Measurements from ENCODE around the gene MELTF. TPM values are rescaled to one million over a fixed set of nuclear protein-coding genes. Genes with fewer than 3 reads are reported as not detected.

The MELTF gene
- total RNA-seq, 6 experiments from 2014 or later, result 1.1 to 3.8 (median 2.5) TPM

GRCh38 chr3:197000211-197000610, 29.4 kb downstream of the MELTF start:
- DNase-seq, result peak; percentile 15
- Mint-ChIP-seq H3K4me3 (no peak overlapping the region), H3K27me3 (ENCODE audit: insufficient read depth) (peaks cover 2% of the 10 kb centered on the region), H3K36me3 (ENCODE audit: low read depth) (no peaks in the 10 kb centered on the region), H3K9me3 (no peaks in the 10 kb centered on the region), H3K4me1 (ENCODE audit: low read depth) (peaks cover 6% of the 10 kb centered on the region), H3K27ac (no peak overlapping the region)
- no peak for TF ChIP-seq CTCF (IDR thresholded peaks at IDR 0.05)

GRCh38 chr3:196998966-196999760, 30.5 kb downstream of the MELTF start:
- Mint-ChIP-seq H3K27me3 (ENCODE audit: insufficient read depth) (peaks cover 2% of the 10 kb centered on the region), H3K36me3 (ENCODE audit: low read depth) (no peaks in the 10 kb centered on the region), H3K27ac (no peak overlapping the region), H3K4me1 (ENCODE audit: low read depth) (peaks cover 6% of the 10 kb centered on the region), H3K4me3 (no peak overlapping the region), H3K9me3 (no peaks in the 10 kb centered on the region)
- DNase-seq, result no peak
- TF ChIP-seq CTCF (IDR thresholded peaks at IDR 0.05), result no peak

GRCh38 chr3:196997311-196997710, 32.3 kb downstream of the MELTF start:
- peaks cover 6% of the 10 kb centered on the region for H3K4me1 Mint-ChIP-seq (ENCODE audit: low read depth)
- no peaks in the 10 kb centered on the region for H3K36me3 Mint-ChIP-seq (ENCODE audit: low read depth)
- no peak for TF ChIP-seq CTCF (IDR thresholded peaks at IDR 0.05)
- DNase-seq, result no peak
- H3K4me3 Mint-ChIP-seq, result no peak overlapping the region
- no peak overlapping the region for H3K27ac Mint-ChIP-seq
- H3K27me3 Mint-ChIP-seq (ENCODE audit: insufficient read depth), result peaks cover 2% of the 10 kb centered on the region
- no peaks in the 10 kb centered on the region for H3K9me3 Mint-ChIP-seq

GRCh38 chr3:196996454-196997265, 33.0 kb downstream of the MELTF start:
- H3K9me3 Mint-ChIP-seq, result no peaks in the 10 kb centered on the region
- no peak overlapping the region; the same call in 1 of the 2 replicates for H3K27ac Mint-ChIP-seq
- DNase-seq, result no peak
- no peaks in the 10 kb centered on the region for H3K36me3 Mint-ChIP-seq (ENCODE audit: low read depth)
- H3K4me1 Mint-ChIP-seq (ENCODE audit: low read depth), result peaks cover 3% of the 10 kb centered on the region
- no peak for TF ChIP-seq CTCF (IDR thresholded peaks at IDR 0.05)
- H3K4me3 Mint-ChIP-seq, result no peak overlapping the region
- peaks cover 2% of the 10 kb centered on the region for H3K27me3 Mint-ChIP-seq (ENCODE audit: insufficient read depth)

GRCh38 chr3:196995646-196996355, 33.8 kb downstream of the MELTF start:
- no peak for TF ChIP-seq CTCF (IDR thresholded peaks at IDR 0.05)
- no peak overlapping the region for H3K27ac Mint-ChIP-seq
- DNase-seq, result no peak
- no peaks in the 10 kb centered on the region for H3K36me3 Mint-ChIP-seq (ENCODE audit: low read depth)
- no peaks in the 10 kb centered on the region for H3K4me1 Mint-ChIP-seq (ENCODE audit: low read depth)
- H3K4me3 Mint-ChIP-seq, result no peak overlapping the region
- H3K9me3 Mint-ChIP-seq, result no peaks in the 10 kb centered on the region
- H3K27me3 Mint-ChIP-seq (ENCODE audit: insufficient read depth), result peaks cover 7% of the 10 kb centered on the region
